GM12801 (cell line): ENCODE measurements around the gene TMEM145.

ENCODE experiments used
- TF ChIP-seq, protein P1 (sequence below): IDR thresholded peaks from one replicate; pipeline ENCODE4 v1.5.1; 2011; ENCODE audit warnings: control low read depth; ENCODE audit not compliant: insufficient read length; ENCODE audit errors: extremely low read depth

The TMEM145 gene

GRCh38 chr19:42335971-42336370 is 22.9 kb downstream of the TMEM145 start:
- TF ChIP-seq, protein P1, sequence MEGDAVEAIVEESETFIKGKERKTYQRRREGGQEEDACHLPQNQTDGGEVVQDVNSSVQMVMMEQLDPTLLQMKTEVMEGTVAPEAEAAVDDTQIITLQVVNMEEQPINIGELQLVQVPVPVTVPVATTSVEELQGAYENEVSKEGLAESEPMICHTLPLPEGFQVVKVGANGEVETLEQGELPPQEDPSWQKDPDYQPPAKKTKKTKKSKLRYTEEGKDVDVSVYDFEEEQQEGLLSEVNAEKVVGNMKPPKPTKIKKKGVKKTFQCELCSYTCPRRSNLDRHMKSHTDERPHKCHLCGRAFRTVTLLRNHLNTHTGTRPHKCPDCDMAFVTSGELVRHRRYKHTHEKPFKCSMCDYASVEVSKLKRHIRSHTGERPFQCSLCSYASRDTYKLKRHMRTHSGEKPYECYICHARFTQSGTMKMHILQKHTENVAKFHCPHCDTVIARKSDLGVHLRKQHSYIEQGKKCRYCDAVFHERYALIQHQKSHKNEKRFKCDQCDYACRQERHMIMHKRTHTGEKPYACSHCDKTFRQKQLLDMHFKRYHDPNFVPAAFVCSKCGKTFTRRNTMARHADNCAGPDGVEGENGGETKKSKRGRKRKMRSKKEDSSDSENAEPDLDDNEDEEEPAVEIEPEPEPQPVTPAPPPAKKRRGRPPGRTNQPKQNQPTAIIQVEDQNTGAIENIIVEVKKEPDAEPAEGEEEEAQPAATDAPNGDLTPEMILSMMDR: no peak

GRCh38 chr19:42343344-42344110 is 30.4 kb downstream of the TMEM145 start:
- TF ChIP-seq, protein P1: no peak

- TF ChIP-seq, protein P1: no peak
These were observed 31.3 kb downstream of the TMEM145 start for GRCh38 chr19:42344336-42344893.

DNA sequence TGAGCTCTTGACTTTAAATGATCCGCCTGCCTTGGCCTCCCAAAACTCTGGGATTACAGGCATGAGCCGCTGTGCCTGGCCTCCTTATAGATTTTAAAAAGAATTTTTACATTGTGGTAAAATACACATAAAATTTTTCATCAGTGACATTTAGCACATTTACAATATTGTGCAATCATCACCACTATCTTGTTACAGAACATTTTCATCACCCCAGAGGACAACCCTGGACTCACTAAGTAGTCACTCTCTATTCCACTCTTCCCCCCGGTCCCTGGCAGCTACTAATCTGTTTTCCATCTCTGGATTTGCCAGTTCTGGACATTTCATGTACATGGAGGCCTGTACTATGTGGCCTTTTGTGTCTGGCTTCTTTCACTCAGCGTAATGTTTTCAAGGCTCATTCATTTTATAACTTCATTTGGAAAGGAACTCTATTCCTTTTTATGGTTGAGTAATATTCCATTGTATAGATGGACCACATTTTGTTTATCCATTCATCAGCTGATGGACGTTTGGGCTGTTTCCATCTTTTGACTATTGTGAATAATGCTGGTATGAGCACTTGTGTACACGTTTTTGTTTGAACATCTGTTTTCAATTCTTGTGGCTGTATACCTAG is 32.2 kb downstream of the TMEM145 start:
- TF ChIP-seq, protein P1: no peak

DNA sequence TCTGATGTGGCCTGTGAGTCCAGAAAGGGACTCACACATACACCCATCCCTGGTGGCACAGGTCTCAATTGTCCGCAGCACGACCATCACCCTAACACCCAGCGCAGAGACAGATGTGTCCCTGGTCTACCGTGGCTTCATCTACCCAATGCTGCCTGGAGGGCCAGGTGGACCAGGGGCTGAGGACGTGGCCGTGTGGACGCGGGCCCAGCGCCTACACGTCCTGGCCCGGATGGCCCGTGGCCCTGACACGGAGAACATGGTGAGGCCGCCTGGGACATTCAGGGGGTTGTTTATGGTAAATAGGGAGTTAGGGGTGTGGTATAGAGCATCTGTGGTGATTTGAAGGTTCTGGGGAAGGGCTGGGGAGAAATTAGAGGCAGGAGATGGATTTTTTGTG is 35.1 kb downstream of the TMEM145 start:
- TF ChIP-seq, protein P1: no peak

DNA sequence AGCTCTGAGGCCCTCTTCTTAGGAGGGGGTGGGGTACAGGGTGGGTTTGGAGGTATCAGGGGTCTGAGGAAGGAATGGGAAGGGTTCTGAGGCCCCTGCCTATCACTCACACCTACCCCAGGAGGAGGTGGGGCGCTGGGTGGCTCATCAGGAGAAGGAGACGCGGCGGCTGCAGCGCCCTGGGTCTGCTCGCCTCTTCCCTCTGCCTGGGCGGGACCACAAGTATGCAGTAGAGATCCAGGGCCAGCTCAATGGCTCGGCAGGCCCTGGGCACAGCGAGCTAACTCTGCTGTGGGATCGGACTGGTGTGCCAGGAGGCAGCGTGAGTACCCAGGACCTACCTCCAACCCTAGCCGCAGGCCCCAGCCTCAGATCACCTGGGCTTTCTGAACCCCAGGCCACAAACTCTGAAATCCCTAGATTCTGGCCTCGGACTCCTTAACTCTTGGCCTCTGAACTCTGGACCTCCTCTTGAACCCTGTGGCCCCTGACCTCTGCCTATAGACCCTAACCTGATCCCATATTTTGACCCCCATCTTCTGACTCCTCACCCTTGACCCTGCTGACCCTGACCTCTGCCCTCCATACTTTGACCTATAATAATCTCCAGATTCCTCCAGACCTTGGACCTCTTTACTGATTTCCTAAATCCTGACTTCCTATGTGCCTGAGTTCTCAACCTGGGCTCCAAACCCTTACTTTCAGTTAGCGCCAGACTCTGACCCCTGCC is 36.4 kb downstream of the TMEM145 start:
- TF ChIP-seq, protein P1: no peak

GRCh38 chr19:42350417-42350816 is 37.3 kb downstream of the TMEM145 start:
- TF ChIP-seq, protein P1: no peak
